ENCODE measurements around the gene LSM5. TPM values are rescaled to one million over a fixed set of nuclear protein-coding genes. Genes with fewer than 3 reads are reported as not detected.

The LSM5 gene
- total and polyA plus RNA-seq, 9 of the 15 experiments (the other 6 are each of a cell fraction or from before 2014, with no cell fraction given): 36.3 to 620 (median 186) TPM

DNA sequence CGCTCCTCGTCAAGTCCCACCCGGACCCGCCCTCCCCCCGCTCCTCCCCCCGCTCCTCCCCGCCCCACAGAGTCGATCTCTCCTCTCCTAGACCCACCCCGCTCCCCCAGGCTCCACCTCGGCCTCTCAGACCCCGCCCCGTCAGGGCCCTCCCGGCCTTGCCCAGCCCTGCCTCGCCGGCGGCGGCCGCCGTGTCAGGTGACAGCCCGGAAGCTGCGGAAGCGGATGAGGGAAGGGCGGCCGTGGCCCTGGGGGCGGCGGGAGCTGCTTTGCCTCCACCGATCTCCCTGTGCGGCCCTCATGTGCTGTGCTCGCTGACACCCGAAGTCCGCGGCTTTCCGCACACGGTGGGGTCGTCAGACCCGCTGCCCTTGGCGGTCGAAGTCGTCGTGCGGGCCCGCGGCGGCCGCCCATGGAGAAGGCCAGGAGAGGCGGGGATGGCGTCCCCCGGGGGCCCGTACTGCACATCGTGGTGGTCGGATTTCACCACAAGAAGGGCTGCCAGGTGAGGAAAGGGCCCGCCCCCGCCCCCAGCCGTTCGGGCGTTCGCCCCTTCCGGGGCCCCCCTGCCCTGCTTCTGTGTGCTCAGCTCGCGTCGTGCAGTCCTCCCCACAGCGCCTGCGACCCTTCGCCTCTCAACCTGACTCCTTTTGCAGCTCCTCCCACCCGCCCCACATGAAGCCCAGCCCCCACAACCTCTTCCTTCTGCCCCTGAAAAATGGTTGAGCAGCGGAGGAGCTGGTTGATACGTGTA is 5.3 kb upstream of the LSM5 start, which contains the start of gene AVL9 (continued):
- TF ChIP-seq, protein P1, sequence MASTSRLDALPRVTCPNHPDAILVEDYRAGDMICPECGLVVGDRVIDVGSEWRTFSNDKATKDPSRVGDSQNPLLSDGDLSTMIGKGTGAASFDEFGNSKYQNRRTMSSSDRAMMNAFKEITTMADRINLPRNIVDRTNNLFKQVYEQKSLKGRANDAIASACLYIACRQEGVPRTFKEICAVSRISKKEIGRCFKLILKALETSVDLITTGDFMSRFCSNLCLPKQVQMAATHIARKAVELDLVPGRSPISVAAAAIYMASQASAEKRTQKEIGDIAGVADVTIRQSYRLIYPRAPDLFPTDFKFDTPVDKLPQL (IDR thresholded peaks at IDR 0.05; ENCODE audit: extremely low read depth, insufficient read length): no peak
- TF ChIP-seq MEIS2 (IDR thresholded peaks at IDR 0.05; ENCODE audit: partially characterized antibody) (peak; percentile 27), HDAC2 (IDR thresholded peaks at IDR 0.05) (no peak), KDM4B (IDR thresholded peaks at IDR 0.05; ENCODE audit: borderline replicate concordance in 2 of 2, low read depth in 1 of 2) (no peak; a peak in 1 of 4 replicates), PPARD (CRISPR knock-in tag; IDR thresholded peaks at IDR 0.05) (no peak), CBX3 (IDR thresholded peaks at IDR 0.05; ENCODE audit: borderline replicate concordance in 1 of 2, low read length in 2 of 2) (no peak), GABPB1 (CRISPR knock-in tag; IDR thresholded peaks at IDR 0.05) (peak; percentile 87), ARNT (IDR thresholded peaks at IDR 0.05) (no peak), MXI1 (IDR thresholded peaks at IDR 0.05; ENCODE audit: low read depth, low read length) (no peak), SMARCA5 (IDR thresholded peaks at IDR 0.05) (no peak), PHTF2 (CRISPR knock-in tag; IDR thresholded peaks at IDR 0.05) (no peak), TEAD2 (tag; IDR thresholded peaks at IDR 0.05) (no peak), ZNF3 (CRISPR knock-in tag; IDR thresholded peaks at IDR 0.05) (no peak), MAFF (IDR thresholded peaks at IDR 0.05; ENCODE audit: low read length) (no peak), SMARCB1 (IDR thresholded peaks at IDR 0.05; ENCODE audit: insufficient read length, low read depth) (no peak), SNIP1 (IDR thresholded peaks at IDR 0.05; ENCODE audit: low read depth) (no peak), STAT5A (IDR thresholded peaks at IDR 0.05; ENCODE audit: borderline replicate concordance, low read length) (no peak), SOX6 (IDR thresholded peaks at IDR 0.05) (no peak), GTF2A2 (tag; IDR thresholded peaks at IDR 0.05) (0 out of 2 replicates have a peak, but pooled peaks have one; percentile 19), ZBTB17 (CRISPR knock-in tag; IDR thresholded peaks at IDR 0.05) (peak; percentile 70; the same call in 1 of the 2 replicates), MYNN (IDR thresholded peaks at IDR 0.05) (no peak), MYNN (CRISPR knock-in tag; IDR thresholded peaks at IDR 0.05) (no peak)
- TF ChIP-seq, protein P2, sequence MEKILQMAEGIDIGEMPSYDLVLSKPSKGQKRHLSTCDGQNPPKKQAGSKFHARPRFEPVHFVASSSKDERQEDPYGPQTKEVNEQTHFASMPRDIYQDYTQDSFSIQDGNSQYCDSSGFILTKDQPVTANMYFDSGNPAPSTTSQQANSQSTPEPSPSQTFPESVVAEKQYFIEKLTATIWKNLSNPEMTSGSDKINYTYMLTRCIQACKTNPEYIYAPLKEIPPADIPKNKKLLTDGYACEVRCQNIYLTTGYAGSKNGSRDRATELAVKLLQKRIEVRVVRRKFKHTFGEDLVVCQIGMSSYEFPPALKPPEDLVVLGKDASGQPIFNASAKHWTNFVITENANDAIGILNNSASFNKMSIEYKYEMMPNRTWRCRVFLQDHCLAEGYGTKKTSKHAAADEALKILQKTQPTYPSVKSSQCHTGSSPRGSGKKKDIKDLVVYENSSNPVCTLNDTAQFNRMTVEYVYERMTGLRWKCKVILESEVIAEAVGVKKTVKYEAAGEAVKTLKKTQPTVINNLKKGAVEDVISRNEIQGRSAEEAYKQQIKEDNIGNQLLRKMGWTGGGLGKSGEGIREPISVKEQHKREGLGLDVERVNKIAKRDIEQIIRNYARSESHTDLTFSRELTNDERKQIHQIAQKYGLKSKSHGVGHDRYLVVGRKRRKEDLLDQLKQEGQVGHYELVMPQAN (IDR thresholded peaks at IDR 0.05; ENCODE audit: borderline replicate concordance): peak; percentile 76
- TF ChIP-seq, protein P3, sequence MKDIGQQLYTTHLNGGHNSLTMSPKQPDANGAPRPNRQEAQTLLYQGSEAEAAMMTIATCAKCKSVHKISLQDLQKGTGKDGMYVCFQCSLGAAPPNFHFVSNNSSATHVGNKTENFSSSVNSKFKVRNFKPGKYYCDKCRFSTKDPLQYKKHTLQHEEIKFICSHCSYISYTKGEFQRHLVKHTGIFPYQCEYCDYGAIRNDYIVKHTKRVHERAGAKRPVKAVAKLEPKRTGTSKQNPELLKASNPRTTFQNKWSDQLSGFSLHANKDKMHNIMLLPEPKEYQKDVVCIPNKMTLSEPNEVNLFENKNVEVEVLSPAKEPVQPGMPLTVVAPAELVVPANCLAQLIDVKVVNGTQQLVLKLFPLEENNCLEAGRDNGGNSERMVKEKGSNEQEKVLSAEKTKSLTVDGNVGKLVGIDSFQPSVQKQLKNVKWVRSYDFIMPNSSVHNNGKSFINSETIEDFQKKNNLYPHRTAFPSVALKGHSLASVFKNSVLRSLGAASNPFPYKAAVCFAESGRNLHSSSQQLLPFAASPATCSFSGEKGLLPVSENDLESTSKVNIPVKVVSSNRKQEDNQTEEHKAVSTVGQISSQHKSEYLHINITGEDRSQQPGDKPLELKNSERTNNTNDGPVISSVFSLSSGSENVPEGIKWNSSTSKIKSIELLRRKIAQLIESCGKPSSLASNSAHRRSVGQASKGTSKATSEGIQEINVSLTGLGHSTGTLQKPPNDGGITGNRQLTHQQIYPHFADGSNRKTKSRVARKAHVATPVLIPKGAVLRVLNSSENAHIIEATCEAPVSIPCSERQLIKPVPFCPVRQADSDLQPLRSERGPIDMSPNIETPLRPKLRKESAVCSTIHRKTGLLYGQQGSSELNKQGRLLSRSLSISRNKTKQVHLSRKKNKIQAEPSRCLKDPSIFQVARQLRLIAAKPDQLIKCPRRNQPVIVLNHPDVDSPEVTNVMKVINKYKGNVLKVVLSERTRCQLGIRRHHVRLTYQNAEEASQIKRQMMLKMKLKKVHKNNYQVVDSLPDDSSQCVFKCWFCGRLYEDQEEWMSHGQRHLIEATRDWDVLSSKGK (CRISPR knock-in tag; IDR thresholded peaks at IDR 0.05): no peak

Data from K562 (cell line).